NCI-H748 treated with DMSO at 0.1 percent for 48 hours (cell line): ENCODE results near the gene TCTN3.
"Not testable (repeated sequence)": the region's sequence is repeated elsewhere in the genome, so short reads cannot be mapped to it uniquely, and the experiment has no call there.

Source experiments
- DNase-seq: peaks from one replicate; lab custom pipeline; 2025; lab: John Stamatoyannopoulos, UW

Gene TCTN3

GRCh38 chr10:95693668-95694534, at the start of gene TCTN3:
TCTN3 (minus strand) TSS chr10:95693927; CDS start chr10:95693899, 28 bp downstream.
- peak; percentile 89 for DNase-seq

DNA sequence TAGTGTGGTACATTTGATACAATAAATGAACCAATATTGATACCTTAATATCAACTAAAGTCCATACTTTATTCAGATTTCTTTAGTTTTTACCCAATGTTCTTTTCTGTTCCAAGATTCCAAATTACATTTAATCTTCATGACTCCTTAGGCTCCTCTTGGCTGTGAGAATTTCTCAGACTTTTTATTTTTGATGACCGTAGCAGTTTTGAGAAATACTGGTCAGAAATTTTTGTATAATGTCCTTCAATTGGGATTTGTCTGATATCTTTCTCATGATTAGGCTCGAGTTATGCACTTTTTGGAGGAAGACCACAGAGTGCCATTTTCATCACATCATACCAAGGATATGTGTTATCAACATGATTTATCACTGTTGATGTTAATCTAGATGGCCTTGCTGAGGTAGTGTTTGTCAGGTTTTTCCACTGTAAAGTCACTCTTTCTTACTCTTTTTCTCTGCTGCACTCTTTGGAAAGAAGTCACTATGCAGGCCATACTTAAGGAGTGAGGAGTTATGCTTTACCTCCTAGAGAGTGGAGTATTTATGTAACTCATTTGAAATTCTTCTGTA, 49.3 kb upstream of the TCTN3 start:
- DNase-seq, result no peak

- DNase-seq, result peak; percentile 30
Observed at GRCh38 chr10:95742485-95742884, 48.8 kb upstream of the TCTN3 start.

DNA sequence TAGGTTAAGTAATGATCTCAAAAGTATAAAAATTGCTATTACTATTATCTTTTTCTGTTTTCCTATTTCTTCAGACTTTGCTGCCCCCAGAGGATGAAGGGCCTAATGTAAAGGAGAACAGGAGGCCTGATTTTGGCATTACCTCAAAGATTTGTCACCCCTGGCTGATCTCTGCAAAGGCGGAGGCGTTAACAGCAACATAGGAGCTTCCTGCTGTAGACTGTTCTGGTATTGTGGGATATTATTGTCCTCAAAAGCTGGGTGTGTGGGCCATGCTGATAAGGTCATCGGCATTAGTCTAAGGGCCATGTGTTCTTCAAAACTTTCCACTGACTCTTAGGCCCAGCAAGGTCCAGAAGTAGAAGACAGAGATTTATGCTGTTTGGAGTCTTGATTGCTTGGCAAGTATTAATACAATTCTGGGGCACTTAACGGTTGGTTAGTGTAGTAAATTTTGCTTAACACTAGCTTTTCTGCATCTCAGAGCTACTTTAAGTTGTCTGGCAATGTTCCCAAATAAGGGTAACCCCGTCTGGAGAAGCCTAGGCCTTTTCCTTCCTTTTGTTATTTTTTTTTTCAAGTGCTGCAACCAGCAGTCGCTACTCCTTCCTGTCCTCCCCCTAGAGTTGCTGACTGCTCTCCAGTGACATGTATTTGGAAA, 48.2 kb upstream of the TCTN3 start:
- DNase-seq, result no peak

DNA sequence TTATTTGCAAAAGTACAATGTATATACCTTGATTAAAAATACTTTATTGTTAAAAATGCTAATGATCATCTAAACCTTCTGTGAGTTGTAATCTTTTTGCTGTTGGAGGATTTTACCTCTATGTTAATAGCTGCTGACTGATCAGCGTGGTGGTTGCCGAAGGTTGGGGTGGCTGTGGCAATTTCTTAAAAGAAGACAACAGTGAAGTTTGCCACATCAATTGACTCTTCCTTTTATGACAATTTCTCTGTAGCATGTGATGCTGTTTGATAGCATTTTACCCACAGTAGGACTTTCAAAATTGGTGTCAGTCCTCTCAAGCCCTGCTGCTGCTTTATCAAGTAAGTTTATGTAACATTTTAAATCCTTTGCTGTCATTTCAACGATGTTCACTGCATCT, 45.3 kb upstream of the TCTN3 start:
- DNase-seq, result no peak

DNA sequence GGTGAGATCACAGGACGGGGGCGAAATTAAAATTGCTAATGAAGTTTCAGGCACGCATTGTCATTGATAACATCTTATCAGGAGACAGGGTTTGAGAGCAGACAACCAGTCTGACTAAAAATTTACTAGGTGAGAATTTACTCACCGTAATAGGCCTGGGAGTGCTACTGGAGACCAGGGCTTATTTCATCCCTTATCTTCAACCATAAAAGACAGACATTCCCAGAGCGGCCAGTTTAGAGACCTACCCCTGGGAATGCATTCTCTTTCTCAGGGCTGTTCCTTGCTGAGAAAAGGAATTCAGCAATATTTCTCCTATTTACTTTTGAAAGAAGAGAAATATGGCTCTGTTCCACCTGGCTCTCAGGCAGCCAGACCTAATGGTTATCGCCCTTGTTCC, 39.2 kb upstream of the TCTN3 start:
- DNase-seq, result not testable (repeated sequence)

GRCh38 chr10:95730233-95730632, 36.5 kb upstream of the TCTN3 start:
- DNase-seq, result no peak

GRCh38 chr10:95729323-95730055, 35.8 kb upstream of the TCTN3 start:
- no peak for DNase-seq

DNA sequence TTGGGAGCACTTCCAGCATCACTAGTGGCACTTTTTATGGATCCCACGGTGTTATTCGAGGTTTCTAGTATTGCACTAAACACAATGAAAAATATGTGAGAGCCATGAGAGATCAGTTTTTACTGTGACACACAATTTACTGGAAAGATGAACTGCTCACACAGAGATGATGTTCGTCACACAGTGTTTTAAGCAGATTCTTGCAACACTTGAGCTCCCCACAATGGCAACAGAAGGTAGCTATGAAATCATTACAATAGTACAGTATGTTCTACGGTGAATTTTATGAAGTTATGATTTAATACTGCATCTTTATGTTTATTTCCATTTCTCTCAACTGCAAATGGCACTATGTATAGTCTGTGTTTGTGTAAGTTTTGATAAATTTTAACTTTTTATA, 34.8 kb upstream of the TCTN3 start:
- no peak for DNase-seq

DNA sequence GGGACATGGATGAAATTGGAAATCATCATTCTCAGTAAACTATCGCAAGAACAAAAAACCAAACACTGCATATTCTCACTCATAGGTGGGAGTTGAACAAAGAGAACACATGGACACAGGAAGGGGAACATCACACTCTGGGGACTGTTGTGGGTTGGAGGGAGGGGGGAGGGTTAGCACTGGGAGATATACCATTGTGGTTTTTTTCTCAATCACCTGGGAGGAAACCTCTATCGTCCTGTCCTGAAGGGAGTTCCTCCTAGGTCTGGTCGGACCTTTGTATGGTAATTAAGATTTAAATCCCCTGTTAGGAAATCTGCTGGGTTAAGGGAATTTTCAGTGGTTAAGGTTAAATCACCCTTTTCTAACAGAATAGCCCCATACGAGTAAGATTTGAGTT, 28.8 kb upstream of the TCTN3 start:
- DNase-seq, result not testable (repeated sequence)

DNA sequence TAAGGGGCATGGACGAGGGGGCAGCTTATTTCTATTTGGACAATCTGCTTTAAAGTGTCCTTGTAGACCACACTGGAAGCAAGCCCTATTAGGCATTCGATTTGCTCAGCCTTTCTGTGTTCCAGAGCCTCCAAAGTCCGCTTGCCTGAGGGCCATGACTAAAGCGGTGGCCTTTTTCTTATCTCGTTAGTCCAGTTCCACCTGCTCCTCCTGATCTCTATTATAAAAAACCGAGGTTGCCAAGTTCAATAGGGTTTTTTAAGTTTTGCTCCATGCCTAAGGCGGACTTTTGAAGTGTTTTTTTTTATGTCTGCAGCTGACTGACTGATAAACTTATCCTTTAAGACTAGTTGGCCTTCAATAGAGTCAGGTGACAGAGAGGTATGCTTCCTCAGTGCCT, 27.0 kb upstream of the TCTN3 start:
- not testable (repeated sequence) for DNase-seq

DNA sequence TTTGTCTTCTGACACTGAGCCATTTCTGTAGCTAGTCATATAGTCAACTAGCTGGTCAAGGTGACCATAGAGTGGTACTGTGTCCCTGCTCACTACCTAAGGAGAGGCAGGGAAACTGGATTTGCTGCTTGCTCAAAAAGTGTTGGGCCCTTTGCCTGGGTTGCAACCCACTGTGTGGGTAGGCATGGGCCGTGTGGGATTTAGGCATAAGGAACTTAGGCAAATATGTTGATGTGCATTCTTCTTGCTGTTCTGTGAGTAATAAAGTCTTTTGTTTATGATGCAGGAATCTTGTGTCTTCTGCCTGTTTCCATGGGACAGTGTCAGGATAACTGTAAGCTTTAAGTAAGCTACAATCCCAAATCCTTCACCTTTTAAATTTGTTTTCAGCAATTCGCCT, 23.1 kb upstream of the TCTN3 start:
- no peak for DNase-seq

GRCh38 chr10:95716466-95716865, 22.7 kb upstream of the TCTN3 start:
- DNase-seq, result no peak

- no peak for DNase-seq
Observed at GRCh38 chr10:95711492-95711891, 17.8 kb upstream of the TCTN3 start.

DNA sequence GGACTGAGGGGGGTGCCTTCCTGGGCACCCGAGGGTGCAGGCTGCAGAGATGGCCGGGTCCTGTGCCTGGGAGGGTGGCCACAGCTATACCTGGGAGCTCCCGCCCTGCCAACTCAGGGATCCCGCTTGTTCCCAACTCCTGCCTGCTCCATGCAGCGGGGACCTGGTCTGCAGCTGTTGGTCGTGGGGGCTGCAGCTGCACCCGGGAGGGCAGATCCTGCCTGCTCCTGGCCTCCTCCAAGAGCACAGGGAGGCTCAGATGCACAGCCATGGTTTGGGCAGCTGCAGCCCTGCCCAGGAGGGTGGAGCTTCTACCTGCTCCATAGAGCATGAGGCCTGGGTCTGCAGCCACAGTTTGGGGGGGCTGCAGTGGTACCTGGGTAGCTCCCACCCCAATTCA, 13.3 kb upstream of the TCTN3 start:
- DNase-seq, result no peak

- DNase-seq, result no peak
Observed at GRCh38 chr10:95706573-95706972, 12.8 kb upstream of the TCTN3 start.

DNA sequence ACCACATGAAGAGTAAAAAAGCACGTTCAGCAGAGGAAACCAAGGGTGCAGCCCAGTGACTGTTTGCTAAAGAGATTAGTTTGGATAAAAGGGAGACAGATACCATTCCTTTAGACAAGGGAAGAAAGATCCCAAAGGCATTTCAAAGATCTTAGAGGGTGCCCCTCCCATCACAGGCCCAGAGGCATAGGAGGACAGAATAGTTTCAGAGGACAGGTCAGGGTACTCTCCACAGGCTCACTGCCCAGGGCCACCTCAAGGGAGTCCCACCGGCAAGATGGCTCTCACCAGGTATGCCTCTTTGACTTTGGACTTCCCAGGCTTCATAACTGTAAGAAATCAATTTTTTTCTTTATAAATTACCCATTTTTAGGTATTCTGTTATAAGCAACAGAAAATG, 4.7 kb upstream of the TCTN3 start:
- no peak for DNase-seq

DNA sequence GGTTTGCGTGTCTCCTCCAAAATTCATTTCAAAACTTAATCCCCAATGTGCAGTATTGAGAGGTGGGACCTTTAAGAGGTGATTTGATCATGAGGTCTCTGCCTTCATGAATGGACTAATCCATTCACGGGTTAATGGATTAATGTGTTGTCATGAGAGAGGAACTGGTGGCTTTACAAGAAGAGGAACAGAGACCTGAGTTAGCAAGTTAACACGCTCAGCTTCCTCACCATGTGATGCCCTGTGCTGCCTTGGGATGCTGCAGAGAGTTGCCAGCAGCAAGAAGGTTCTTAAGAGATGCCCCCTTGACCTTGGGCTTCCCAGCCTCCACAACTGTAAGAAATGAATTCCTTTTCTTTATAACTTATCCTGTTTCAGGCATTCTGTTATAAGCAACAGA, 3.7 kb upstream of the TCTN3 start:
- no peak for DNase-seq

DNA sequence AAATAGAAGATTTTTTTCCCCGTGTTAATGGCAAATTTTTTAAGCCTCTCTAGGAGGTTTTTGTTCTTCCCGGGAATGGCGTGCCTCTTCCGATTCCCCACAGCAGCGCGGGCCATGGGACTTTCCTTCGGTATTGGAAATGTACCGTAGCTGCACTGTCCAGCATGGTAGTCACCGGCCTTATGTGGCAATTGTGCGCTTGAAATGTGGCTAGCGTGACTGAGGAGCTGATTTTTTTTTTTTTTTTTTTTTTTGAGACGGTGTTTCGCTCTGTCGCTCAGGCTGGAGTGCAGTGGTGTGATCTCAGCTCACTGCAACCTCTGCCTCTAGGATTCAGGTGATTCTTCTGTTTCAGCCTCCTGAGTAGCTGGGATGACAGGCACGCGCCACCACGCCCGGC, 938 bp upstream of the TCTN3 start:
- DNase-seq, result no peak

DNA sequence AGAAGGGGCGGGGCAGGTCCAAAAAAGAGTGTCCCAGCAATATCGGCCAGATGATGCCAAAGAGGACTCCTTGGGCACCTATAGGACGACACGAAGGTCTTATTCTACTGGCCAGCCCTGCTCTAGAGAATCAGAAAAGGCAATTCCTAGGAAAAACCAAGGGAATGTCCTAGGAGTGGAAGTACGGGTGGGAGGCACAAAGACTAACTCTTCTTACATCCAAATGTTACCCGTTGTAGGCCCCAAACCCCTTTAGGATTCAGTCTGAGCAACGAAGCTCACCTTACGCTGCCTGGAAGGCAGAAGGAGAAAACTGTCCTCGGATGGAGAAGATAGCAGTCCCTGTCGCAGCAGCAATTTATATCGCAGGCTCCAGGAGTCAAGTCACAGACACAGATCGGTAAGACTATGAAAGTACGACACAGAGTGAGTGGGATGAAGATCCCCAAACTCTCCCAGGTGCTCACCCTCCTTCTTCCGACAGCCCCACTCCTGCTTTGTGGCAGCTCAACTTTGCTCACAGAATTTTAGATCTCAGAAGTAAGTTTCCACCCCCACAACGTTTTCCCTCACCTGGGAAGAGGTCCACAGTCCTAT, 558 bp downstream of the TCTN3 start:
- no peak for DNase-seq

- DNase-seq, result no peak
Observed at GRCh38 chr10:95691281-95691680, 2.4 kb downstream of the TCTN3 start.

DNA sequence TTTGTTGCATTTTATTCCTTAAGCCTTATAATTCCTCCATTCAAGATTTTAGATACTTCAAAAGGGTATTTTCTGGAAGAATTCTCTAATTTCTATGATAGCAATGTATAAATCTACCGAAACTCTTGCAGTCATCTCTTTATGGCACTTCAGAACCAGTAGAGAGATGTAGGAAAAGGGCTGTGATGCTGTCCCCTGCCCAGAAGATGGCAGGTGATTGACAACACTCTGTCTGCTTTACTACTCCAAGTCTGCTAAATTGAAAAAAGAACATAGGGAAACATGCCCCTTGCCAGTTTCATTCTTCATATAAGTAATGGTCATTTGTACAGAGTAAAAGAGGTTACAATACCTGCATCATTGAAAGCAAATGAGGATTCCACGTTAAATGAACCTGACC, 5.1 kb downstream of the TCTN3 start:
- no peak for DNase-seq
